OCI-LY1 (cell line): ENCODE measurements around the gene ELL.

Source experiments
- H2AFZ ChIP-seq: fragments of 200-600 bp; sonication (generic), shearing (Covaris generic); 2 replicates; pipeline ENCODE4 v1.6.0; 2014; ENCODE audit warnings: antibody characterized with exemption, mild to moderate bottlenecking, low read length
- H3F3A ChIP-seq: fragments of 200-600 bp; sonication (generic), shearing (Covaris generic); 2 replicates; pipeline ENCODE4 v1.6.0; 2014; ENCODE audit warnings: mild to moderate bottlenecking, antibody characterized with exemption, low read length, moderate library complexity; ENCODE audit not compliant: insufficient read depth
- H3K27ac ChIP-seq: fragments of 200-600 bp; sonication (generic); 2 replicates; pipeline ENCODE4 v1.5.1; 2014; ENCODE audit warnings: low read length, mixed run types, mild to moderate bottlenecking, low read depth; ENCODE audit not compliant: poor library complexity, severe bottlenecking
- H3K27me3 ChIP-seq: fragments of 200-600 bp; sonication (generic); 2 replicates; pipeline ENCODE4 v1.6.0; 2014; ENCODE audit warnings: antibody characterized with exemption, mild to moderate bottlenecking, low read length, moderate library complexity; ENCODE audit not compliant: insufficient read depth
- H3K36me3 ChIP-seq: fragments of 200-600 bp; sonication (generic); 2 replicates; pipeline ENCODE4 v1.6.1; 2014; ENCODE audit warnings: mild to moderate bottlenecking, antibody characterized with exemption, low read length, moderate library complexity, mixed read lengths; ENCODE audit not compliant: insufficient read depth
- H3K4me1 ChIP-seq: fragments of 200-600 bp; sonication (generic); 2 replicates; pipeline ENCODE4 v1.5.1; 2014; ENCODE audit warnings: mild to moderate bottlenecking, low read length, moderate library complexity; ENCODE audit not compliant: insufficient read depth, severe bottlenecking
- H3K4me2 ChIP-seq: fragments of 200-600 bp; sonication (generic), shearing (Covaris generic); 2 replicates; pipeline ENCODE4 v1.6.1; 2014; ENCODE audit warnings: low read length
- H3K4me3 ChIP-seq: fragments of 200-600 bp; sonication (generic); 2 replicates; pipeline ENCODE4 v1.5.1; 2014; ENCODE audit warnings: low read length, low read depth, mild to moderate bottlenecking, mixed read lengths; ENCODE audit not compliant: poor library complexity, severe bottlenecking
- H3K79me2 ChIP-seq: fragments of 200-600 bp; shearing (Covaris generic); 2 replicates; pipeline ENCODE4 v1.6.1; 2016; ENCODE audit warnings: mixed run types, low read length, mixed read lengths; ENCODE audit not compliant: insufficient read depth
- H3K9ac ChIP-seq: fragments of 200-600 bp; sonication (generic), shearing (Covaris generic); 2 replicates; pipeline ENCODE4 v1.6.1; 2014; ENCODE audit warnings: mild to moderate bottlenecking, low read length, mixed read lengths
- H3K9me2 ChIP-seq: fragments of 200-600 bp; sonication (generic), shearing (Covaris generic); 2 replicates; pipeline ENCODE4 v1.6.1; 2014; ENCODE audit warnings: low read depth, mild to moderate bottlenecking, low read length, mixed read lengths
- H3K9me3 ChIP-seq: fragments of 200-600 bp; shearing (Covaris generic); 2 replicates; pipeline ENCODE4 v1.6.1; 2014; ENCODE audit warnings: low read length, mixed read lengths
- H4K20me1 ChIP-seq: fragments of 200-600 bp; sonication (generic), shearing (Covaris generic); 2 replicates; pipeline ENCODE4 v1.6.0; 2016; ENCODE audit warnings: mild to moderate bottlenecking, low read length; ENCODE audit not compliant: insufficient read depth
- CTCF ChIP-seq: fragments of 200-600 bp; sonication (generic), shearing (Covaris generic); IDR thresholded peaks from 2 replicates; pipeline ENCODE4 v1.5.1; 2017; ENCODE audit warnings: mild to moderate bottlenecking, antibody characterized with exemption, low read length, moderate library complexity, mixed read lengths
- EZH2 ChIP-seq: fragments of 200-600 bp; sonication (generic), shearing (Covaris generic); IDR thresholded peaks from 2 replicates; pipeline ENCODE4 v1.8.0; 2017; ENCODE audit warnings: borderline replicate concordance, mixed run types, mild to moderate bottlenecking, antibody characterized with exemption, low read length, moderate library complexity, mixed read lengths

Gene ELL

DNA sequence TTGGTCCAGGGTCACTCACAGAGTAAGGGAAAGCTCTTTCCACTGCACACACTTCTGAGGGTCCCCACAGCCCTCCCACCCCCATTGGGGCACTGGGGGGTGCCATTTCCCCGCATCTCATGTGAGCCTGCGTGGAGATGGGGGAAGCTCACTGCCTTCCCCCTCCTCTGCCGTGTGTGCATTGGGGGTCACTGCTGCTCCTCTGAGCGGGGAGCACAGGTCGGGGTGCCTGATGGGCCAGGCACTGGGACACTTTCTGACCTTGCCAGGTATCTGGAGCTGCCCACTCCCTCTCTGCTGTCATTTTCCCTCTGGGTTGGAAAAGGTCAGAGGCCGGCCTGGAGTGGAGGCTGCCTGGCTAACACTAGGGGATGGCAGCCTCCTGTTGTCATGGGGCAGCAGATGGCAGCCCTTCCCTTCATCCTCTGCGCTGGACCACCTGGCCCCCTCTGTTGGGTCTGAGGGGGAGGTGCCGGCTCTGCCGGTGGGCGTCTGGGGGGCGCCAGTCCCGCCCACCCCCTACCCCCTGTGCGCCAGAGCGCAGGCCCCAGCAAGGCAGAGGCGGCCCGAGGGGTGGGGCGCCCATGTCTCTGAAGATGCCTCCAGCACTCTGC is 93.6 kb downstream of the ELL start:
- Histone ChIP-seq H2AFZ (no peak overlapping the region), H3F3A (no peaks in the 10 kb centered on the region), H3K27ac (no peak overlapping the region), H3K27me3 (no peaks in the 10 kb centered on the region; the same call in 1 of the 2 replicates), H3K4me1 (peaks cover 24% of the 10 kb centered on the region), H4K20me1 (no peaks in the 10 kb centered on the region), H3K4me3 (no peak overlapping the region), H3K79me2 (no peaks in the 10 kb centered on the region), H3K4me2 (peak overlapping the region; percentile 66), H3K9me2 (no peaks in the 10 kb centered on the region), H3K9ac (no peak overlapping the region), H3K36me3 (no peaks in the 10 kb centered on the region), H3K9me3 (no peaks in the 10 kb centered on the region)
- TF ChIP-seq CTCF = no peak

GRCh38 chr19:18427743-18428113 is 94.1 kb downstream of the ELL start:
- H3K9me3 ChIP-seq = no peaks in the 10 kb centered on the region
- no peaks in the 10 kb centered on the region; the same call in 1 of the 2 replicates for H3K27me3 ChIP-seq
- no peaks in the 10 kb centered on the region for H3F3A ChIP-seq
- no peak overlapping the region for H2AFZ ChIP-seq
- H3K36me3 ChIP-seq = no peaks in the 10 kb centered on the region
- no peaks in the 10 kb centered on the region for H3K79me2 ChIP-seq
- no peak overlapping the region for H3K4me2 ChIP-seq
- no peaks in the 10 kb centered on the region for H3K9me2 ChIP-seq
- peaks cover 21% of the 10 kb centered on the region for H3K4me1 ChIP-seq
- H4K20me1 ChIP-seq = no peaks in the 10 kb centered on the region
- no peak overlapping the region for H3K9ac ChIP-seq
- no peak overlapping the region for H3K4me3 ChIP-seq
- TF ChIP-seq EZH2 (no peak), CTCF (no peak)
- no peak overlapping the region for H3K27ac ChIP-seq

- Histone ChIP-seq H3K4me3 (no peak overlapping the region), H2AFZ (no peak overlapping the region), H3K4me1 (peaks cover 23% of the 10 kb centered on the region), H3F3A (no peaks in the 10 kb centered on the region), H3K9ac (no peak overlapping the region), H3K36me3 (no peaks in the 10 kb centered on the region), H3K9me2 (no peaks in the 10 kb centered on the region), H3K4me2 (no peak overlapping the region), H3K27me3 (no peaks in the 10 kb centered on the region; the same call in 1 of the 2 replicates), H3K79me2 (no peaks in the 10 kb centered on the region), H3K9me3 (no peaks in the 10 kb centered on the region), H3K27ac (no peak overlapping the region), H4K20me1 (no peaks in the 10 kb centered on the region)
- no peak for TF ChIP-seq EZH2
- TF ChIP-seq CTCF = no peak
These were observed 94.7 kb downstream of the ELL start for GRCh38 chr19:18427080-18427742.
